H9 (cell line): ENCODE measurements around the gene NHLRC3. TPM values are rescaled to one million over a fixed set of nuclear protein-coding genes. Genes with fewer than 3 reads are reported as not detected.

Source experiments
- DNase-seq: peaks from one replicate; pipeline ENCODE4 v3.0.0-alpha.2; 2017
- H2AFZ ChIP-seq: one replicate; pipeline ENCODE4 v1.6.1; 2013; ENCODE audit warnings: mild to moderate bottlenecking, low read length, control low read depth, moderate library complexity
- H2AK5ac ChIP-seq: 2 replicates; pipeline ENCODE4 v1.6.1; 2013; ENCODE audit warnings: low read length, control low read depth, mixed read lengths; ENCODE audit not compliant: insufficient read length
- H2BK120ac ChIP-seq: one replicate; pipeline ENCODE4 v1.6.1; 2013; ENCODE audit warnings: low read depth, mild to moderate bottlenecking, low read length, control low read depth, inconsistent platforms; ENCODE audit not compliant: poor library complexity, severe bottlenecking
- H2BK12ac ChIP-seq: 2 replicates; pipeline ENCODE4 v1.6.1; 2013; ENCODE audit warnings: low read length, control low read depth, mixed read lengths, low read depth; ENCODE audit not compliant: insufficient read length
- H2BK15ac ChIP-seq: 2 replicates; pipeline ENCODE4 v1.6.1; 2013; ENCODE audit warnings: low read depth, low read length, control low read depth
- H2BK20ac ChIP-seq: one replicate; pipeline ENCODE4 v1.6.1; 2013; ENCODE audit warnings: low read depth, mild to moderate bottlenecking, low read length, control low read depth, inconsistent platforms; ENCODE audit not compliant: poor library complexity, severe bottlenecking
- H2BK5ac ChIP-seq: 2 replicates; pipeline ENCODE4 v1.6.1; 2013; ENCODE audit warnings: low read length, control low read depth, mixed read lengths; ENCODE audit not compliant: insufficient read length
- H3K14ac ChIP-seq: 2 replicates; pipeline ENCODE4 v1.6.1; 2013; ENCODE audit warnings: low read length, control low read depth; ENCODE audit not compliant: insufficient read depth
- H3K18ac ChIP-seq: 2 replicates; pipeline ENCODE4 v1.6.1; 2013; ENCODE audit warnings: low read depth, mild to moderate bottlenecking, mixed read lengths, low read length, control low read depth; ENCODE audit not compliant: insufficient read length
- H3K23ac ChIP-seq: 2 replicates; pipeline ENCODE4 v1.6.1; 2013; ENCODE audit warnings: low read length, control low read depth, mixed read lengths, low read depth; ENCODE audit not compliant: insufficient read length
- H3K23me2 ChIP-seq: 2 replicates; pipeline ENCODE4 v1.6.1; 2013; ENCODE audit warnings: low read depth, mild to moderate bottlenecking, mixed read lengths, low read length, control low read depth; ENCODE audit not compliant: insufficient read length, poor library complexity, severe bottlenecking
- H3K27ac ChIP-seq: 2 replicates; pipeline ENCODE4 v1.5.1; 2013; ENCODE audit warnings: low read length, control low read depth, mixed read lengths, low read depth; ENCODE audit not compliant: insufficient read length
- H3K27me3 ChIP-seq: 2 replicates; pipeline ENCODE4 v1.6.1; 2013; ENCODE audit warnings: low read length, control low read depth, inconsistent platforms; ENCODE audit not compliant: insufficient read depth
- H3K4ac ChIP-seq: 2 replicates; pipeline ENCODE4 v1.6.1; 2013; ENCODE audit warnings: low read depth, mild to moderate bottlenecking, control low read depth, inconsistent platforms, low read length, moderate library complexity
- H3K4me1 ChIP-seq: 2 replicates; pipeline ENCODE4 v1.6.1; 2013; ENCODE audit warnings: low read length, control low read depth, inconsistent platforms; ENCODE audit not compliant: insufficient read depth
- H3K4me2 ChIP-seq: 2 replicates; pipeline ENCODE4 v1.6.1; 2013; ENCODE audit warnings: low read length, control low read depth, mixed read lengths; ENCODE audit not compliant: insufficient read length, insufficient read depth
- H3K56ac ChIP-seq: 2 replicates; pipeline ENCODE4 v1.6.1; 2013; ENCODE audit warnings: low read depth, mild to moderate bottlenecking, mixed read lengths, low read length, control low read depth; ENCODE audit not compliant: insufficient read length
- H3K79me1 ChIP-seq: 2 replicates; pipeline ENCODE4 v1.6.1; 2013; ENCODE audit warnings: low read depth, mild to moderate bottlenecking, moderate library complexity, low read length, control low read depth, inconsistent platforms; ENCODE audit not compliant: insufficient read depth, poor library complexity, severe bottlenecking
- H3K79me2 ChIP-seq: 2 replicates; pipeline ENCODE4 v1.6.1; 2013; ENCODE audit warnings: low read length, control low read depth, inconsistent platforms; ENCODE audit not compliant: insufficient read depth
- H3K9ac ChIP-seq: 2 replicates; pipeline ENCODE4 v1.6.1; 2013; ENCODE audit warnings: low read length, control low read depth, mixed read lengths; ENCODE audit not compliant: insufficient read length; ENCODE audit errors: extremely low read depth
- H3K9me3 ChIP-seq: one replicate; pipeline ENCODE4 v1.6.1; 2013; ENCODE audit warnings: low read depth, low read length, inconsistent platforms; ENCODE audit not compliant: control insufficient read depth
- H3T11ph ChIP-seq: one replicate; pipeline ENCODE4 v1.6.1; 2013; ENCODE audit warnings: mild to moderate bottlenecking, low read length, control low read depth, inconsistent platforms
- H4K20me1 ChIP-seq: one replicate; pipeline ENCODE4 v1.6.1; 2013; ENCODE audit not compliant: control insufficient read depth, insufficient read length, insufficient read depth
- H4K5ac ChIP-seq: 2 replicates; pipeline ENCODE4 v1.6.1; 2013; ENCODE audit warnings: low read depth, mild to moderate bottlenecking, mixed read lengths, low read length, control low read depth; ENCODE audit not compliant: insufficient read length
- H4K8ac ChIP-seq: replicated peaks from 2 replicates; pipeline ENCODE4 v1.6.1; 2013; ENCODE audit warnings: low read length, control low read depth, mixed read lengths, low read depth; ENCODE audit not compliant: insufficient read length
- H4K91ac ChIP-seq: 2 replicates; pipeline ENCODE4 v1.6.1; 2013; ENCODE audit warnings: low read depth, mild to moderate bottlenecking, moderate library complexity, mixed read lengths, low read length, control low read depth; ENCODE audit not compliant: insufficient read length
- H3K27ac Mint-ChIP-seq, 3 experiments: 2 replicates in 2 of 3; 3 replicates in 1 of 3; pipeline ENCODE4 v1.8.0; 2020 to 2021; ENCODE audit warnings: mixed read lengths in 3 of 3, mild to moderate bottlenecking in 1 of 3, moderate library complexity in 1 of 3
- H3K27me3 Mint-ChIP-seq: 2 replicates; pipeline ENCODE4 v1.8.0; 2021; ENCODE audit warnings: low read depth, mild to moderate bottlenecking, moderate library complexity, mixed read lengths
- H3K36me3 Mint-ChIP-seq, 3 experiments: 2 replicates in 2 of 3; 3 replicates in 1 of 3; pipeline ENCODE4 v1.8.0; 2020 to 2021; ENCODE audit warnings: low read depth in 3 of 3, mixed read lengths in 3 of 3; ENCODE audit not compliant: insufficient read depth in 1 of 3
- H3K4me1 Mint-ChIP-seq, 2 experiments: 2 replicates each; pipeline ENCODE4 v1.8.0; 2020; ENCODE audit warnings: mixed read lengths in 2 of 2
- H3K4me3 Mint-ChIP-seq, 2 experiments: 2 replicates in 1 of 2; 3 replicates in 1 of 2; pipeline ENCODE4 v1.8.0; 2020 to 2021; ENCODE audit warnings: mild to moderate bottlenecking in 2 of 2, mixed read lengths in 2 of 2, moderate library complexity in 1 of 2
- H3K9me3 Mint-ChIP-seq, 2 experiments: 2 replicates in 1 of 2; 3 replicates in 1 of 2; pipeline ENCODE4 v1.8.0; 2020; ENCODE audit warnings: mild to moderate bottlenecking in 2 of 2, mixed read lengths in 2 of 2, moderate library complexity in 1 of 2
- CTCF ChIP-seq: fragments of 200-600 bp; sonication (generic); conservative IDR thresholded peaks from 3 replicates; pipeline ENCODE4 v1.8.0; 2021; ENCODE audit warnings: antibody characterized with exemption, mild to moderate bottlenecking
- total RNA-seq: library from RNA; stranded (reverse); gene quantifications from 2 replicates; pipeline ENCODE4 v1.2.1, GENCODE V29; 2021

Gene NHLRC3
- total RNA-seq, 1 experiment from 2014 or later, result 17.6 TPM

DNA sequence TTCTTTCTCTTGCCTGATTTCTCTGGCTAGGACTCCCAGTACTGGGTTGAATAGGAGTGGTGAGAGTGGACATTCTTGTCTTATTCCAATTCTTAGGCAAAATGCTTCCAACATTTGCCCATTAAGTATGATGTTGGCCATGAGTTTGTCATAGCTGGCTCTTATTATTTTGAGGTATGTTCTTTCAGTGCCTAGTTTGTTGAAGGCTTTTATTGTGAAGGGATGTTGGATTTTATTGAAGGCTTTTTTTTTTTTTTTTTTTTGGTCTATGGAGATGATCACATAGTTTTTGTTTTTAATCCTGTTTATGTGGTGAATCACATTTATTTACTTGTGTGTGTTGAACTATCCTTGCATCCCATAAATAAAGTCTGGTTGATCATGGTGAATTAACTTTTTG lies 19.8 kb downstream of the NHLRC3 start:
- no peaks in the 10 kb centered on the region for H3K27me3 Mint-ChIP-seq

More for the DNA sequence above, 19.8 kb downstream of the NHLRC3 start:
- no peak overlapping the region for H4K8ac ChIP-seq
- no peak overlapping the region for H3K4ac ChIP-seq
- H3K14ac ChIP-seq, result no peak overlapping the region
- H4K5ac ChIP-seq, result no peak overlapping the region
- no peak overlapping the region for H3K4me2 ChIP-seq
- H3K79me2 ChIP-seq, result no peaks in the 10 kb centered on the region
- no peaks in the 10 kb centered on the region for H3K23me2 ChIP-seq
- no peak for DNase-seq
- H2AFZ ChIP-seq, result no peak overlapping the region
- H3K18ac ChIP-seq, result no peak overlapping the region
- H3K9ac ChIP-seq, result no peak overlapping the region
- H2BK120ac ChIP-seq, result no peak overlapping the region
- Mint-ChIP-seq H3K36me3 (peaks cover 0 to 5% (median 2%) of the 10 kb centered on the region in 3 experiments; a peak in 2 of 7 replicates), H3K27ac (no peak overlapping the region), H3K4me3 (no peak overlapping the region), H3K4me1 (peaks cover 3 to 6% of the 10 kb centered on the region in 2 experiments; a peak in 3 of 4 replicates), H3K9me3 (peaks cover 0 to 3% of the 10 kb centered on the region in 2 experiments; a peak in 1 of 5 replicates)
- H2BK20ac ChIP-seq, result no peak overlapping the region
- TF ChIP-seq CTCF, result no peak
- no peak overlapping the region for H3K23ac ChIP-seq
- H3K56ac ChIP-seq, result no peak overlapping the region
- H2BK12ac ChIP-seq, result no peak overlapping the region
- no peak overlapping the region for H2AK5ac ChIP-seq
- no peaks in the 10 kb centered on the region for H3K4me1 ChIP-seq
- H4K91ac ChIP-seq, result no peak overlapping the region
- H3K27me3 ChIP-seq, result no peaks in the 10 kb centered on the region
- H3K79me1 ChIP-seq, result no peaks in the 10 kb centered on the region
- H3K27ac ChIP-seq, result no peak overlapping the region
- H3K9me3 ChIP-seq, result peaks cover 4% of the 10 kb centered on the region
- no peaks in the 10 kb centered on the region for H4K20me1 ChIP-seq
- no peak overlapping the region for H2BK15ac ChIP-seq
- H3T11ph ChIP-seq, result no peak overlapping the region
- H2BK5ac ChIP-seq, result no peak overlapping the region
